Choroid plexus epithelial cell (primary cell): ENCODE results near the gene TRIM2.

Experiments
- DNase-seq: peaks from one replicate; pipeline ENCODE4 v3.0.0-alpha.2; 2010; ENCODE audit warnings: low read depth
- H3K4me3 ChIP-seq: 2 replicates; pipeline ENCODE4 v1.5.1; 2011; ENCODE audit warnings: low read depth, mild to moderate bottlenecking, control low read depth, low read length, moderate library complexity
- TF ChIP-seq, protein P1 (sequence below): conservative IDR thresholded peaks from 2 replicates; pipeline ENCODE4 v1.5.1; 2011; ENCODE audit warnings: low read depth, mild to moderate bottlenecking, control low read depth, inconsistent platforms, low read length, moderate library complexity

The TRIM2 gene

DNA sequence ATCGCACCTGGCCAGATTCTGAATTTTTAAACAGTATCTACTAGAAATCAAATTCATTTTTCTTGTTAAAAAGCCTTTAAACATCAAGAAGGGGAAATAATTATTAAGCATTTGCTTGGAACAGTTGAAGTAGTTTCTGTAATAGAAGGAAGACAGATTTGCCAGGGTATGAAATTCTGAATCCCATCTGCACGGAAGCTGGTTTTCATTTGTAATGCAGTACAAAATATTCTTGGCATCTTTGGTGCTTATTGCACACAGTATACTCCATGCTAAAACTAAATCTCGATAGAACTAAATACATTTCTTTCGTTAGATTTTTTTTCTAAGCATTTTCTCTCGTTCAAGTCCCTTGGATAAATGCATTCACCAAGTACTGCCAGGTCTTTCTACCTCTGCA, 25.3 kb downstream of the TRIM2 start:
- H3K4me3 ChIP-seq = no peak overlapping the region
- no peak for DNase-seq
- TF ChIP-seq, protein P1, sequence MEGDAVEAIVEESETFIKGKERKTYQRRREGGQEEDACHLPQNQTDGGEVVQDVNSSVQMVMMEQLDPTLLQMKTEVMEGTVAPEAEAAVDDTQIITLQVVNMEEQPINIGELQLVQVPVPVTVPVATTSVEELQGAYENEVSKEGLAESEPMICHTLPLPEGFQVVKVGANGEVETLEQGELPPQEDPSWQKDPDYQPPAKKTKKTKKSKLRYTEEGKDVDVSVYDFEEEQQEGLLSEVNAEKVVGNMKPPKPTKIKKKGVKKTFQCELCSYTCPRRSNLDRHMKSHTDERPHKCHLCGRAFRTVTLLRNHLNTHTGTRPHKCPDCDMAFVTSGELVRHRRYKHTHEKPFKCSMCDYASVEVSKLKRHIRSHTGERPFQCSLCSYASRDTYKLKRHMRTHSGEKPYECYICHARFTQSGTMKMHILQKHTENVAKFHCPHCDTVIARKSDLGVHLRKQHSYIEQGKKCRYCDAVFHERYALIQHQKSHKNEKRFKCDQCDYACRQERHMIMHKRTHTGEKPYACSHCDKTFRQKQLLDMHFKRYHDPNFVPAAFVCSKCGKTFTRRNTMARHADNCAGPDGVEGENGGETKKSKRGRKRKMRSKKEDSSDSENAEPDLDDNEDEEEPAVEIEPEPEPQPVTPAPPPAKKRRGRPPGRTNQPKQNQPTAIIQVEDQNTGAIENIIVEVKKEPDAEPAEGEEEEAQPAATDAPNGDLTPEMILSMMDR = no peak

DNA sequence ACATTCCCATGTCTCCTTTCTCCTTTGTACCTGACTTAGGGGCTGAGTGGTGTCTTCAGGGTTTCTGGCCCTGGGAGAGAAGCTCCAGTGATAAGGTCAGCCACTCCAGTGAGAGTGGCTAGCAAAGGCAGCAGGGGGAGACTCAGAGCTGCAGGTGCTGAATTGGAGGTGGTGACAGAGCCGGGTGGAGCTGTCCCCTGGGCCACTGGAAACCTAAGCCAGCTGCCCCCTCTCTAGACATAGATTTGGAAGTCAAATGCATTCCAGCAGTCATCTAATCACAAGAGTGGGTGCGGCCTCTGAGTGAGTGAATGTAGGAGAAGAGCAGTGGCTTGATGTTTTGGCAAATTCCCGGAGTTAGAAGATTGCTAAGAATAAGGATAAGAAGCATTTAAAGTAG, 28.5 kb downstream of the TRIM2 start:
- TF ChIP-seq, protein P1 = peak; percentile 33
- no peak for DNase-seq
- no peak overlapping the region for H3K4me3 ChIP-seq

DNA sequence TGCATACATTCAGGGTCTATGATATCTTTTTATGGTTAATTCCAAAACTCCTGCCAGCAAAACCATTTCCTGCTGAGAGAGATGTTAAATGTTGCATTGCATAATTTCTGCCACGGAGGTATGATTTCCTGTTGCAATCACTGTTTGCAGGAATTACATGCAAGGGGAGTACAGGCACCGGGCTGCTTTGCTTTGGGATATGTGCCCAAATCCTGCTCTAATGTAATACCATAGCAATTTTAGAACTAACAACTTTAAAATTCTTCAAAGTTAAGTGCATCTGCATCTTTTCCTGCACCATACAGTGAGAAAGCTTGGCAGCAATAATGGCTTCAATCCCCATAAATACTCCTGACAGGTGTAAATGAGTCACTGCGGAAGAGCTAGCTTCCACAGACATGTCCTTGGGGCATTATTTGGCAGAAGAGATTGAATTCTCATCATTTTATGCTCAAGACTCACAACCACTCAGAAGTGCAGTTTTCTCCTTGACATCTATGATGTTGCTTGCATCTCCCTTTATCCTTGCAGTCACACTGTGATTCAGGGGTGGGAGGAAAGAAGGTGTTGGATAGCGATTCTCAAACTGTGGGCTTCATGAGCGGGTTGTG, 29.6 kb downstream of the TRIM2 start:
- no peak overlapping the region for H3K4me3 ChIP-seq
- peak; percentile 85 for DNase-seq
- TF ChIP-seq, protein P1 = no peak

- DNase-seq = peak; percentile 45
- TF ChIP-seq, protein P1 = no peak
- H3K4me3 ChIP-seq = no peak overlapping the region
Observed at GRCh38 chr4:153234885-153235284, 30.6 kb downstream of the TRIM2 start.

- H3K4me3 ChIP-seq = no peak overlapping the region
- no peak for DNase-seq
- TF ChIP-seq, protein P1 = no peak
Observed at GRCh38 chr4:153238135-153238919, 34.1 kb downstream of the TRIM2 start.

GRCh38 chr4:153239409-153239808, 35.2 kb downstream of the TRIM2 start:
- TF ChIP-seq, protein P1 = no peak

GRCh38 chr4:153241295-153241694, 37.1 kb downstream of the TRIM2 start:
- no peak overlapping the region for H3K4me3 ChIP-seq
- TF ChIP-seq, protein P1 = no peak
- DNase-seq = no peak

More at GRCh38 chr4:153239409-153239808, 35.2 kb downstream of the TRIM2 start:
- H3K4me3 ChIP-seq = no peak overlapping the region
- no peak for DNase-seq
